ENCODE data around the gene ATP6V1B1. TPM values are rescaled to one million over a fixed set of nuclear protein-coding genes. Genes with fewer than 3 reads are reported as not detected.

The ATP6V1B1 gene
- total and polyA plus RNA-seq, 2 experiments from 2014 or later, result not detected

GRCh38 chr2:70956141-70956540, 20.4 kb downstream of the ATP6V1B1 start:
- no peak for TF ChIP-seq NANOG (IDR thresholded peaks at IDR 0.05; ENCODE audit: borderline replicate concordance)
- no peak for TF ChIP-seq EZH2 (IDR thresholded peaks at IDR 0.05; ENCODE audit: low read depth, unreplicated experiment)
- no peak for TF ChIP-seq ZNF462 (CRISPR knock-in tag; IDR thresholded peaks at IDR 0.05)
- TF ChIP-seq ZNF331 (CRISPR knock-in tag; IDR thresholded peaks at IDR 0.05; ENCODE audit: low read depth), result no peak
- DNase-seq (ENCODE audit: low spot score), result no peak
- Histone ChIP-seq H3F3A (replicated peaks; ENCODE audit: low read depth) (no peaks in the 10 kb centered on the region), H3K27ac (ENCODE audit: low read depth) (no peak overlapping the region), H3K36me3 (ENCODE audit: insufficient read depth) (no peaks in the 10 kb centered on the region), H3K9me2 (ENCODE audit: insufficient read depth) (no peaks in the 10 kb centered on the region), H3K79me2 (replicated peaks; ENCODE audit: insufficient read depth) (no peaks in the 10 kb centered on the region), H3K4me1 (ENCODE audit: insufficient read depth) (no peaks in the 10 kb centered on the region), H3K27me3 (ENCODE audit: insufficient read depth) (peaks cover 12% of the 10 kb centered on the region; the same call in 1 of the 2 replicates), H4K20me1 (replicated peaks; ENCODE audit: insufficient read depth) (no peaks in the 10 kb centered on the region), H2AFZ (no peak overlapping the region), H3K4me2 (no peak overlapping the region), H3K4me3 (no peak overlapping the region)
- H3K27me3 Mint-ChIP-seq (ENCODE audit: insufficient read depth, low read depth, poor library complexity), result peaks cover 26% of the 10 kb centered on the region
- H3K36me3 Mint-ChIP-seq (ENCODE audit: low read depth), result no peaks in the 10 kb centered on the region
- H3K9me3 Mint-ChIP-seq, result no peaks in the 10 kb centered on the region
- ATAC-seq, result no peak
- H3K4me1 Mint-ChIP-seq, result no peaks in the 10 kb centered on the region; the same call in 2 of the 3 replicates
- no peak overlapping the region for H3K27ac Mint-ChIP-seq
- no peak overlapping the region for H3K4me3 Mint-ChIP-seq

GRCh38 chr2:70957798-70958197, 22.1 kb downstream of the ATP6V1B1 start:
- H3K4me3 ChIP-seq, result no peak overlapping the region
- Mint-ChIP-seq H3K4me3 (no peak overlapping the region), H3K36me3 (ENCODE audit: low read depth) (no peaks in the 10 kb centered on the region), H3K9me3 (no peaks in the 10 kb centered on the region), H3K4me1 (no peaks in the 10 kb centered on the region; the same call in 2 of the 3 replicates), H3K27me3 (ENCODE audit: insufficient read depth, low read depth, poor library complexity) (peaks cover 28% of the 10 kb centered on the region), H3K27ac (no peak overlapping the region)
- no peak overlapping the region for H3K27ac ChIP-seq (ENCODE audit: low read depth)
- ATAC-seq, result no peak
- TF ChIP-seq EZH2 (IDR thresholded peaks at IDR 0.05; ENCODE audit: low read depth, unreplicated experiment) (no peak), ZNF462 (CRISPR knock-in tag; IDR thresholded peaks at IDR 0.05) (no peak), NANOG (IDR thresholded peaks at IDR 0.05; ENCODE audit: borderline replicate concordance) (no peak)
- no peaks in the 10 kb centered on the region for H3K4me1 ChIP-seq (ENCODE audit: insufficient read depth)
- peaks cover 20% of the 10 kb centered on the region; the same call in 1 of the 2 replicates for H3K27me3 ChIP-seq (ENCODE audit: insufficient read depth)
- no peak for DNase-seq (ENCODE audit: low spot score)
- no peak overlapping the region for H3K4me2 ChIP-seq
- H4K20me1 ChIP-seq (replicated peaks; ENCODE audit: insufficient read depth), result no peaks in the 10 kb centered on the region
- no peaks in the 10 kb centered on the region for H3K79me2 ChIP-seq (replicated peaks; ENCODE audit: insufficient read depth)
- H3F3A ChIP-seq (replicated peaks; ENCODE audit: low read depth), result no peaks in the 10 kb centered on the region
- H3K9me2 ChIP-seq (ENCODE audit: insufficient read depth), result no peaks in the 10 kb centered on the region
- H2AFZ ChIP-seq, result no peak overlapping the region
- H3K36me3 ChIP-seq (ENCODE audit: insufficient read depth), result no peaks in the 10 kb centered on the region
